ENCODE data around the gene LYPD6B.

Gene LYPD6B

GRCh38 chr2:149132901-149133300, 94.4 kb downstream of the LYPD6B start:
- no peak for TF ChIP-seq CTCF (IDR thresholded peaks at IDR 0.05; ENCODE audit: control insufficient read depth, extremely low read depth, insufficient read depth)
- H3K4me3 ChIP-seq (ENCODE audit: low read depth, low read length), result no peak overlapping the region
- no peak for DNase-seq (ENCODE audit: low read depth)

- no peak for DNase-seq (ENCODE audit: low read depth)
- no peak overlapping the region for H3K4me3 ChIP-seq (ENCODE audit: low read depth, low read length)
- no peak for TF ChIP-seq CTCF (IDR thresholded peaks at IDR 0.05; ENCODE audit: control insufficient read depth, extremely low read depth, insufficient read depth)
Observed at GRCh38 chr2:149134335-149134923, 95.9 kb downstream of the LYPD6B start.

- no peak for DNase-seq (ENCODE audit: low read depth)
- no peak for TF ChIP-seq CTCF (IDR thresholded peaks at IDR 0.05; ENCODE audit: control insufficient read depth, extremely low read depth, insufficient read depth)
- H3K4me3 ChIP-seq (ENCODE audit: low read depth, low read length), result no peak overlapping the region
Observed at GRCh38 chr2:149136111-149136510, 97.6 kb downstream of the LYPD6B start.

- no peak for TF ChIP-seq CTCF (IDR thresholded peaks at IDR 0.05; ENCODE audit: control insufficient read depth, extremely low read depth, insufficient read depth)
- no peak overlapping the region for H3K4me3 ChIP-seq (ENCODE audit: low read depth, low read length)
- DNase-seq (ENCODE audit: low read depth), result no peak
Observed at GRCh38 chr2:149141046-149141445, 102.5 kb downstream of the LYPD6B start.

- H3K4me3 ChIP-seq (ENCODE audit: low read depth, low read length), result no peak overlapping the region
- DNase-seq (ENCODE audit: low read depth), result no peak
- TF ChIP-seq CTCF (IDR thresholded peaks at IDR 0.05; ENCODE audit: control insufficient read depth, extremely low read depth, insufficient read depth), result no peak
Observed at GRCh38 chr2:149143734-149144133, 105.2 kb downstream of the LYPD6B start.

GRCh38 chr2:149145314-149146295, 107.1 kb downstream of the LYPD6B start:
- DNase-seq (ENCODE audit: low read depth), result no peak
- H3K4me3 ChIP-seq (ENCODE audit: low read depth, low read length), result no peak overlapping the region
- TF ChIP-seq CTCF (IDR thresholded peaks at IDR 0.05; ENCODE audit: control insufficient read depth, extremely low read depth, insufficient read depth), result no peak
